OCI-LY7 (cell line): Measurements from ENCODE around the gene SEL1L2.

Experiments used
- EZH2phosphoT487 ChIP-seq: fragments of 200-600 bp; sonication (generic); IDR thresholded peaks from 2 replicates; pipeline ENCODE4 v1.6.1; 2018; ENCODE audit warnings: low read depth, borderline replicate concordance, mild to moderate bottlenecking, mixed run types, antibody characterized with exemption, low read length, moderate library complexity, mixed read lengths
- TF ChIP-seq, protein P1 (sequence below): fragments of 200-600 bp; sonication (generic); conservative IDR thresholded peaks from 2 replicates; pipeline ENCODE4 v1.5.1; 2014; ENCODE audit warnings: mild to moderate bottlenecking, antibody characterized with exemption, low read length, moderate library complexity, mixed read lengths

DNA sequence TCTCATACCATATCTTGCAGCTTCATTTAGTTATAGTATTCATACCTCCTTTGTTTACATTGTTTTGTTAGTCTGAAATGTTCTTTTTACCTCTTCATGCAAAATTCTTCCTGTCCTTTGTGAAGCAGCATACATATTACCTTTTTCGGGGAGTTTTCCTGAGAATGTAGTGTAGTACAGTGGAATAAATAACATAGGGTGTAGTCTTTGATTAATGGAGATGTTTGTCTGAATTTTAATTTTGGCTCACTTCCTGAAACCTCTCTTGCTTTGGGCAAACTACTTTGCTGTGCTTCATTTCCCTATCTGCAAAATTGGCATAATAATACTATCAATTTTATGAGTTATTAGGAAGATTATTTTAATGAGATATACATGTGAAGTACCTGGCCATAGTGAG lies 10.5 kb upstream of the SEL1L2 start:
- TF ChIP-seq, protein P1, sequence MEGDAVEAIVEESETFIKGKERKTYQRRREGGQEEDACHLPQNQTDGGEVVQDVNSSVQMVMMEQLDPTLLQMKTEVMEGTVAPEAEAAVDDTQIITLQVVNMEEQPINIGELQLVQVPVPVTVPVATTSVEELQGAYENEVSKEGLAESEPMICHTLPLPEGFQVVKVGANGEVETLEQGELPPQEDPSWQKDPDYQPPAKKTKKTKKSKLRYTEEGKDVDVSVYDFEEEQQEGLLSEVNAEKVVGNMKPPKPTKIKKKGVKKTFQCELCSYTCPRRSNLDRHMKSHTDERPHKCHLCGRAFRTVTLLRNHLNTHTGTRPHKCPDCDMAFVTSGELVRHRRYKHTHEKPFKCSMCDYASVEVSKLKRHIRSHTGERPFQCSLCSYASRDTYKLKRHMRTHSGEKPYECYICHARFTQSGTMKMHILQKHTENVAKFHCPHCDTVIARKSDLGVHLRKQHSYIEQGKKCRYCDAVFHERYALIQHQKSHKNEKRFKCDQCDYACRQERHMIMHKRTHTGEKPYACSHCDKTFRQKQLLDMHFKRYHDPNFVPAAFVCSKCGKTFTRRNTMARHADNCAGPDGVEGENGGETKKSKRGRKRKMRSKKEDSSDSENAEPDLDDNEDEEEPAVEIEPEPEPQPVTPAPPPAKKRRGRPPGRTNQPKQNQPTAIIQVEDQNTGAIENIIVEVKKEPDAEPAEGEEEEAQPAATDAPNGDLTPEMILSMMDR, result no peak
- no peak for TF ChIP-seq EZH2phosphoT487
